GM12892 (cell line): Measurements from ENCODE around the gene CD164L2.

Experiments used
- POLR2A ChIP-seq: IDR thresholded peaks from 2 replicates; pipeline ENCODE4 v1.6.1; 2011; ENCODE audit warnings: low read depth, low read length, control low read depth
- POLR2AphosphoS5 ChIP-seq: IDR thresholded peaks from 2 replicates; pipeline ENCODE4 v1.6.1; 2011; ENCODE audit warnings: low read depth, low read length, control low read depth
- TAF1 ChIP-seq: IDR thresholded peaks from 2 replicates; pipeline ENCODE4 v1.6.1; 2011; ENCODE audit warnings: low read depth, mild to moderate bottlenecking, control low read depth, low read length, borderline replicate concordance

GRCh38 chr1:27342391-27342777, 40.7 kb downstream of the CD164L2 start:
- TF ChIP-seq TAF1, result no peak
- TF ChIP-seq POLR2A, result no peak
- TF ChIP-seq POLR2AphosphoS5, result no peak
